Endothelial cell (in vitro differentiated cells): Measurements from ENCODE around the gene LRRC14B. TPM values are rescaled to one million over a fixed set of nuclear protein-coding genes. Genes with fewer than 3 reads are reported as not detected.
"Not testable (repeated sequence)": the region's sequence is repeated elsewhere in the genome, so short reads cannot be mapped to it uniquely, and the experiment has no call there.

Source experiments
- DNase-seq: peaks from one replicate; pipeline ENCODE4 v3.0.0; 2021; ENCODE audit warnings: low spot score
- H3K27ac Mint-ChIP-seq: one replicate; pipeline ENCODE4 v1.8.0; 2021; ENCODE audit warnings: mixed read lengths, inconsistent platforms; ENCODE audit not compliant: unreplicated experiment
- H3K27me3 Mint-ChIP-seq: one replicate; pipeline ENCODE4 v1.8.0; 2021; ENCODE audit warnings: mild to moderate bottlenecking, moderate library complexity, mixed read lengths, inconsistent platforms; ENCODE audit not compliant: unreplicated experiment
- H3K36me3 Mint-ChIP-seq: one replicate; pipeline ENCODE4 v1.8.0; 2021; ENCODE audit warnings: mild to moderate bottlenecking, low read depth, mixed read lengths, inconsistent platforms; ENCODE audit not compliant: unreplicated experiment
- H3K4me1 Mint-ChIP-seq: one replicate; pipeline ENCODE4 v1.8.0; 2021; ENCODE audit warnings: mild to moderate bottlenecking, mixed read lengths, inconsistent platforms; ENCODE audit not compliant: unreplicated experiment
- H3K4me3 Mint-ChIP-seq: one replicate; pipeline ENCODE4 v1.8.0; 2021; ENCODE audit warnings: mild to moderate bottlenecking, mixed read lengths, inconsistent platforms; ENCODE audit not compliant: unreplicated experiment
- H3K9me3 Mint-ChIP-seq: one replicate; pipeline ENCODE4 v1.8.0; 2021; ENCODE audit warnings: mixed read lengths, inconsistent platforms; ENCODE audit not compliant: unreplicated experiment
- total RNA-seq: library from RNA; stranded (reverse); fragmentation: NEBNext Ultra II Directional; extraction: Animal tissue kit (Norgen Biotek cat#: 25700); gene quantifications from one replicate; pipeline ENCODE4 v1.2.1, GENCODE V29; 2021; ENCODE audit not compliant: unreplicated experiment
- TF ChIP-seq, protein P1 (sequence below): fragments of 200-600 bp; sonication (generic); IDR thresholded peaks from one replicate; pipeline ENCODE4 v1.5.0; 2021; ENCODE audit warnings: antibody characterized with exemption; ENCODE audit not compliant: unreplicated experiment

The LRRC14B gene
- total RNA-seq, 1 donor from 2014 or later, result not detected

DNA sequence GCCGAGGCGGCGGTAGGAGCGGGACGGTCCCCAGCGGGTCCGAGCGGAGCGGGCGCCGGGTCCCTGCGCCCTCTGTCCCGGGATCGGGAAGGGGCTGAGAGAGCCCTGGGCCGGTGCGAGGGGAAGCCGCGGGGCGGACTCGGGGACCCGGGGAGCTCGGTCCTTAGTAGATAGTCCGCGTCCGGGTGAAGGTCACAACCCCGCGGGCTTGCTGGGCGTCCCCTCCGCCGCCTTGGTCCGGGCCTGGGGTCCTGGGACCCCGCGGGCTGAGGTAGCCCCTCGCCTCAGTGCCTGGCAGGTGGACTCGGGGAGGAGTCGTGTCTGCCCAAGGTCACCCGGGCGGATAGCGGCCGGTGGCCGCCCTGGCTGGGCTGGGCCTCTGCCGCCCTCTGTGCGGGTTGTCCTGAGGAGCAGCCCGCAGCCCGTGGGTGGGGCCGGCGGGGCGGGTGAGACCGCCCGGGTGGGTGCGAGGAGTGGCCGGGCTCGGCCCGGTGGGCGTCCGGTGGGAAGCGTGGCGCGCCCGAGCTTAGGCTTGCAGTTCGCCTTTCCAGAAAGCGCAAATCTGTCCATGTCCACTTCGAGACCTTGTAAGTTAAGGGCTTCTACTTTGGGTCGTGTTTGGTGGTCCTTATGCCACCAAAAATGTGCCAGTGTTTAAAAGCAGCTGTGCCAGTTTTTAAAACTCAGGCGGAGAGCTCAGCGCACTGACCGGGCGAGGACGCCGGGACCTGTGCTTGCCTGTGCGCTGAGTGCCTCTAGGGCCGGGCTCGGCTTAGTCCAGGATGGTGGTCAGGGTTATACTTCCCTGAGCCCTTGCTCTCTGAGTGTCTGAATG lies 27.4 kb downstream of the LRRC14B start:
- Mint-ChIP-seq H3K36me3 (peaks cover 3% of the 10 kb centered on the region), H3K27me3 (peaks cover 2% of the 10 kb centered on the region), H3K27ac (peak overlapping the region; percentile 72), H3K4me1 (peaks cover 17% of the 10 kb centered on the region), H3K4me3 (peak overlapping the region; percentile 98), H3K9me3 (no peaks in the 10 kb centered on the region)
- TF ChIP-seq, protein P1, sequence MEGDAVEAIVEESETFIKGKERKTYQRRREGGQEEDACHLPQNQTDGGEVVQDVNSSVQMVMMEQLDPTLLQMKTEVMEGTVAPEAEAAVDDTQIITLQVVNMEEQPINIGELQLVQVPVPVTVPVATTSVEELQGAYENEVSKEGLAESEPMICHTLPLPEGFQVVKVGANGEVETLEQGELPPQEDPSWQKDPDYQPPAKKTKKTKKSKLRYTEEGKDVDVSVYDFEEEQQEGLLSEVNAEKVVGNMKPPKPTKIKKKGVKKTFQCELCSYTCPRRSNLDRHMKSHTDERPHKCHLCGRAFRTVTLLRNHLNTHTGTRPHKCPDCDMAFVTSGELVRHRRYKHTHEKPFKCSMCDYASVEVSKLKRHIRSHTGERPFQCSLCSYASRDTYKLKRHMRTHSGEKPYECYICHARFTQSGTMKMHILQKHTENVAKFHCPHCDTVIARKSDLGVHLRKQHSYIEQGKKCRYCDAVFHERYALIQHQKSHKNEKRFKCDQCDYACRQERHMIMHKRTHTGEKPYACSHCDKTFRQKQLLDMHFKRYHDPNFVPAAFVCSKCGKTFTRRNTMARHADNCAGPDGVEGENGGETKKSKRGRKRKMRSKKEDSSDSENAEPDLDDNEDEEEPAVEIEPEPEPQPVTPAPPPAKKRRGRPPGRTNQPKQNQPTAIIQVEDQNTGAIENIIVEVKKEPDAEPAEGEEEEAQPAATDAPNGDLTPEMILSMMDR, result no peak
- DNase-seq, result peak; percentile 41

DNA sequence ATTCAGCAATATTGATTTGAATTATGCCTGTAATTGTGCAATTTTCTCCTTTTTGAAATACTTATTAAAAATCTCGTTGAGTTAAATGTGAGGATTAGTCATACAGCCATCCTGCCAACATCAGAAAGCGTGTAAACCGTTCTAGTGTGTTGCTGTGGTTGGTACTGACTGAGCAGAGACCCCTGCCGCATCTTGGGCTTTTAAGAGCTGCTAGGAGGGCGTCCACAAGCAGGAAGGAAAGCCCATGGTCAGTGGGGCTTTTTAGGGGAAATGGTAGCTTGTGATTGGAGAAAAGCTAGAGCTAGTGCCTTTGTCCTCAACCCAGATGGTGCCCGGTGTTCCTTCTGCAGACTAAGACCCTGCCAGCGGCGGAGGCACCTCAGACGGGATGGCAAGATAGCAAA lies 28.2 kb downstream of the LRRC14B start:
- Mint-ChIP-seq H3K36me3 (peaks cover 4% of the 10 kb centered on the region), H3K4me3 (peak overlapping the region; percentile 98), H3K27me3 (peaks cover 2% of the 10 kb centered on the region), H3K9me3 (no peaks in the 10 kb centered on the region), H3K4me1 (peaks cover 17% of the 10 kb centered on the region), H3K27ac (peak overlapping the region; percentile 13)
- DNase-seq, result no peak
- TF ChIP-seq, protein P1, result no peak

DNA sequence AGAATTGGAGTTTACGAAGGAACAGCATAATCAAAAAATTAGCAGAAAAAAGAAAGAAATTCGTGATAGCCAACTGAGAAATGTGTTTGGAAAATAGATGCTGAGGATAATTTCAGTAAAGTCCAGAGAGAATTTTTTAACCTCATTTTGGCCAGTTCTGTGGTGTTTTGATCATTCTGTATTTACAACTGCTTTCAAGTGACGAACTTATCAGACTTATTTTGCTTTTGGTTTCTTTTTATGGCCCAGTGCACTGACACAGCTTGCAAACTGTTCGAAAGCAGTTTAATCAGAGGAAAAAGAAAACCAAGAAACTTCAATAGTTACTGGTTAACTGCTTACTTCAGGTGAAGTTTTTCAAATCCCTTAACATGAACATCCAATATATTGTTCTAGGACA lies 28.7 kb downstream of the LRRC14B start:
- DNase-seq, result no peak
- TF ChIP-seq, protein P1, result no peak
- no peaks in the 10 kb centered on the region for H3K9me3 Mint-ChIP-seq
- H3K27me3 Mint-ChIP-seq, result peaks cover 2% of the 10 kb centered on the region
- H3K27ac Mint-ChIP-seq, result no peak overlapping the region
- peak overlapping the region; percentile 98 for H3K4me3 Mint-ChIP-seq
- H3K4me1 Mint-ChIP-seq, result peaks cover 17% of the 10 kb centered on the region
- H3K36me3 Mint-ChIP-seq, result peaks cover 8% of the 10 kb centered on the region

GRCh38 chr5:222951-223715 lies 31.8 kb downstream of the LRRC14B start:
- H3K27me3 Mint-ChIP-seq, H3K9me3 Mint-ChIP-seq, DNase-seq, H3K4me3 Mint-ChIP-seq: not testable (repeated sequence)
- Mint-ChIP-seq H3K27ac (peak overlapping the region; percentile 69), H3K4me1 (peaks cover 12% of the 10 kb centered on the region), H3K36me3 (peaks cover 27% of the 10 kb centered on the region)

GRCh38 chr5:223791-224190 lies 32.5 kb downstream of the LRRC14B start:
- TF ChIP-seq, protein P1, result no peak
- peaks cover 12% of the 10 kb centered on the region for H3K4me1 Mint-ChIP-seq

More at GRCh38 chr5:223791-224190, 32.5 kb downstream of the LRRC14B start:
- Mint-ChIP-seq H3K9me3 (no peaks in the 10 kb centered on the region), H3K36me3 (peaks cover 30% of the 10 kb centered on the region), H3K27ac (no peak overlapping the region), H3K4me3 (no peak overlapping the region), H3K27me3 (no peaks in the 10 kb centered on the region)
- no peak for DNase-seq
